ENCODE results near the gene ORAI1.

DNA sequence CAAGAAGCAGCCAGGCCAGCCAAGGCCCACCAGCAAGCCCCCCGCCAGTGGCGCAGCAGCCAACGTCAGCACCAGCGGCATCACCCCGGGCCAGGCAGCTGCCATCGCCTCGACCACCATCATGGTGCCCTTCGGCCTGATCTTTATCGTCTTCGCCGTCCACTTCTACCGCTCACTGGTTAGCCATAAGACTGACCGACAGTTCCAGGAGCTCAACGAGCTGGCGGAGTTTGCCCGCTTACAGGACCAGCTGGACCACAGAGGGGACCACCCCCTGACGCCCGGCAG, 15.0 kb downstream of the ORAI1 start:
- TF ChIP-seq, protein P1, sequence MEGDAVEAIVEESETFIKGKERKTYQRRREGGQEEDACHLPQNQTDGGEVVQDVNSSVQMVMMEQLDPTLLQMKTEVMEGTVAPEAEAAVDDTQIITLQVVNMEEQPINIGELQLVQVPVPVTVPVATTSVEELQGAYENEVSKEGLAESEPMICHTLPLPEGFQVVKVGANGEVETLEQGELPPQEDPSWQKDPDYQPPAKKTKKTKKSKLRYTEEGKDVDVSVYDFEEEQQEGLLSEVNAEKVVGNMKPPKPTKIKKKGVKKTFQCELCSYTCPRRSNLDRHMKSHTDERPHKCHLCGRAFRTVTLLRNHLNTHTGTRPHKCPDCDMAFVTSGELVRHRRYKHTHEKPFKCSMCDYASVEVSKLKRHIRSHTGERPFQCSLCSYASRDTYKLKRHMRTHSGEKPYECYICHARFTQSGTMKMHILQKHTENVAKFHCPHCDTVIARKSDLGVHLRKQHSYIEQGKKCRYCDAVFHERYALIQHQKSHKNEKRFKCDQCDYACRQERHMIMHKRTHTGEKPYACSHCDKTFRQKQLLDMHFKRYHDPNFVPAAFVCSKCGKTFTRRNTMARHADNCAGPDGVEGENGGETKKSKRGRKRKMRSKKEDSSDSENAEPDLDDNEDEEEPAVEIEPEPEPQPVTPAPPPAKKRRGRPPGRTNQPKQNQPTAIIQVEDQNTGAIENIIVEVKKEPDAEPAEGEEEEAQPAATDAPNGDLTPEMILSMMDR (conservative IDR thresholded peaks at IDR 0.05), result no peak
- no peak for TF ChIP-seq ZFX (IDR thresholded peaks at IDR 0.05)
